Measurements from ENCODE around the gene SOX6.

GRCh38 chr11:16037179-16037578, 319.2 kb downstream of the SOX6 start:
- TF ChIP-seq CTCF (IDR thresholded peaks at IDR 0.05) (no peak), EZH2 (IDR thresholded peaks at IDR 0.05) (no peak)
